ENCODE data around the gene ROMO1.
"Not testable (repeated sequence)": the region's sequence is repeated elsewhere in the genome, so short reads cannot be mapped to it uniquely, and the experiment has no call there.

The ROMO1 gene

GRCh38 chr20:35681960-35682359, 17.2 kb upstream of the ROMO1 start:
- DNase-seq, result no peak

GRCh38 chr20:35685368-35685767, 13.8 kb upstream of the ROMO1 start:
- DNase-seq, result not testable (repeated sequence)

- not testable (repeated sequence) for DNase-seq
Measured at GRCh38 chr20:35686872-35687271, 12.3 kb upstream of the ROMO1 start.

GRCh38 chr20:35690265-35690664, 8.9 kb upstream of the ROMO1 start:
- no peak for DNase-seq

- no peak for DNase-seq
Measured at GRCh38 chr20:35695245-35695749, 3.9 kb upstream of the ROMO1 start.

GRCh38 chr20:35695978-35696377, 3.2 kb upstream of the ROMO1 start:
- DNase-seq, result no peak

- no peak for DNase-seq
Measured at GRCh38 chr20:35697696-35698297, 1.4 kb upstream of the ROMO1 start.

- DNase-seq, result no peak
Measured at GRCh38 chr20:35698298-35699126, 693 bp upstream of the ROMO1 start.

GRCh38 chr20:35699957-35700624, 886 bp downstream of the ROMO1 start:
- DNase-seq, result no peak

- DNase-seq, result no peak
Measured at GRCh38 chr20:35700625-35701148, 1.5 kb downstream of the ROMO1 start.

GRCh38 chr20:35702051-35702823, 3.0 kb downstream of the ROMO1 start:
- DNase-seq, result no peak

GRCh38 chr20:35702824-35703695, 3.9 kb downstream of the ROMO1 start:
- DNase-seq, result no peak

GRCh38 chr20:35704514-35705261, 5.5 kb downstream of the ROMO1 start:
- DNase-seq, result no peak

- not testable (repeated sequence) for DNase-seq
Measured at GRCh38 chr20:35705894-35706293, 6.7 kb downstream of the ROMO1 start.

- DNase-seq, result not testable (repeated sequence)
Measured at GRCh38 chr20:35706591-35707529, 7.7 kb downstream of the ROMO1 start.

GRCh38 chr20:35708502-35708901, 9.3 kb downstream of the ROMO1 start:
- no peak for DNase-seq

GRCh38 chr20:35709259-35709658, 10.1 kb downstream of the ROMO1 start:
- DNase-seq, result no peak

GRCh38 chr20:35710039-35710438, 10.8 kb downstream of the ROMO1 start:
- DNase-seq, result no peak

- DNase-seq, result no peak
Measured at GRCh38 chr20:35710884-35711587, 11.8 kb downstream of the ROMO1 start.
